NCI-H1694 treated with DMSO at 0.1 percent for 48 hours (cell line): ENCODE measurements around the gene MESP2.
A peak's percentile ranks its signal among the peaks of the same experiment; 100 is the strongest.

Experiments
- DNase-seq: peaks from one replicate; lab custom pipeline; 2025; lab: John Stamatoyannopoulos, UW

Gene MESP2, protein sequence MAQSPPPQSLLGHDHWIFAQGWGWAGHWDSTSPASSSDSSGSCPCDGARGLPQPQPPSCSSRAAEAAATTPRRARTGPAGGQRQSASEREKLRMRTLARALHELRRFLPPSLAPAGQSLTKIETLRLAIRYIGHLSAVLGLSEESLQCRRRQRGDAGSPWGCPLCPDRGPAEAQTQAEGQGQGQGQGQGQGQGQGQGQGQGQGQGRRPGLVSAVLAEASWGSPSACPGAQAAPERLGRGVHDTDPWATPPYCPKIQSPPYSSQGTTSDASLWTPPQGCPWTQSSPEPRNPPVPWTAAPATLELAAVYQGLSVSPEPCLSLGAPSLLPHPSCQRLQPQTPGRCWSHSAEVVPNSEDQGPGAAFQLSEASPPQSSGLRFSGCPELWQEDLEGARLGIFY

DNA sequence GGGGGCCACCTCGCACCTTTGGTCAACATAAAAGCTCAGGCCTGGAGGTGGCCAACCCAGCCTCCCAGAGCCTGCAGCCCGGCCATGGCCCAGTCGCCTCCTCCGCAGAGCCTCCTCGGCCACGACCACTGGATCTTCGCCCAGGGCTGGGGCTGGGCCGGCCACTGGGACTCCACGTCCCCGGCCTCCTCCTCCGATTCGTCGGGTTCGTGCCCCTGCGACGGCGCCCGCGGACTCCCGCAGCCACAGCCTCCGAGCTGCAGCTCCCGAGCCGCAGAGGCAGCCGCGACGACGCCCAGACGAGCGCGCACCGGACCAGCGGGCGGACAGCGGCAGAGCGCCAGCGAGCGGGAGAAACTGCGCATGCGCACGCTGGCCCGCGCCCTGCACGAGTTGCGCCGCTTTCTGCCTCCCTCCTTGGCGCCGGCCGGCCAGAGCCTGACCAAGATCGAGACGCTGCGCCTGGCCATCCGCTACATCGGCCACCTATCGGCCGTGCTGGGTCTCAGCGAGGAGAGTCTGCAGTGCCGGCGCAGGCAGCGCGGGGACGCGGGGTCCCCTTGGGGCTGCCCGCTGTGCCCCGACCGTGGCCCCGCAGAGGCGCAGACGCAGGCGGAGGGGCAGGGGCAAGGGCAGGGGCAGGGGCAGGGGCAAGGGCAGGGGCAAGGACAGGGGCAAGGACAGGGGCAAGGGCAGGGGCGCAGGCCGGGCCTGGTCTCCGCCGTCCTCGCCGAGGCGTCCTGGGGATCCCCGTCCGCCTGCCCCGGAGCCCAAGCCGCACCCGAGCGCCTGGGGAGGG is at the start of gene MESP2:
Gene MESP2 (plus strand): TSS at position 59 of the 799 bp plus-strand sequence. CDS start 26 bp downstream, at position 85.
- no peak for DNase-seq

DNA sequence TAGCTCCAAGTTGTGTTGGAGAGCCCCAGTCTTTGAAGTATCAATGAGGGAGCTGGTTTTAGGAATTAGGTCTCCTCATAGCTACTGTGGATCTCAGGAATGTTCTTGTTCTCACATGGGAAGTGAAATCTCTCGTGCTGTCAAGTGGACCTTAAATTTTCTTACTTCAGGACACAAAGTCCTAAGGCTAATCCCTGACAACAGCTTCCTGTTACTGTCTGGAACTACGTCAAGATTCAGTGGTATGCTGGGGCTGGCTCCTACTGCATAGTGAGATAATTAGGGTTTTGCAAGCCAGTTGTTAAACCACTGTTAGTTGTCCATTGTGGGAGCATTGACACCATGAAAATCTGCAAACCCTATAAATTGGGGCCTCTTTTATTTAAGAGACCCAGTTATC is 47.9 kb upstream of the MESP2 start:
- no peak for DNase-seq

- DNase-seq = no peak
These were observed 44.9 kb upstream of the MESP2 start for GRCh38 chr15:89731275-89731674.

GRCh38 chr15:89732451-89733172 is 43.5 kb upstream of the MESP2 start:
- DNase-seq = no peak

DNA sequence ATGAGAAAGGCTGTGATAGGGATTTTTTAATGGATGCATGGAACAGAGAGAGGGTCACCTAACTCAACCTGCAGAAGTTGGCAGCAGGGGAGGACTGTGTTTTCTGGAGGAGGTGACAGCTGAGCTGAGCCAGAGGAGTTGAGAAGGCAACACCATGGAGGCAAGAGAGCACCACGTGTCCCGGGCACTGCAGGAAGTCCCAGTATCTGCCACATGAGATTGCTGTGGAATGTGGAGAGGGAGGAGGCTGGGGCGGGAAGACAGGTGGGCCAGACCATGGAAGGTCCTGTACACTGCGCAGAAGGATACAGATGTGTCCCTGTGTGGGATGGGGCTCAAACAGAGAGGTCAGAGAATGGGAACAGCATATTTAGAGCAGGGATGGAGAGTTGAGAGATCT is 40.4 kb upstream of the MESP2 start:
- DNase-seq = no peak

DNA sequence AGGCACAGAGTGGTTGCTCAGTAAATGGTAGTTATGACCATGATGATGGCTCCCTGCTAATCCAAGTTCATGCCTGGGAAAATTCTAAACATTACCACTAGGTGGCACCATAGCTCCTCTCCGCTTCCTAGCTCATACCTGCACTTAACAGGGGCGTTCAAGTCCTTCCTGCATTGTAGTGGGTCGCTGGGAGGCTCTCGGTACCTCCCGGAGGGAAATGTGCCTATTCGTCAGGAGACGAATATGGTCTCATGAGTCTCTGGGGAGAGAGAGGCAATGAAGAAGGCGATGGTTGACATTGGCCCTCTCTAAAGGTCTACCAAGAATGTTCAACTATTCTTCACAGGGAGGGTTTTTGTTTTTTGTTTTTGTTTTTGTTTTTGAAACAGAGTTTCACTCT is 36.0 kb upstream of the MESP2 start:
- peak; percentile 63 for DNase-seq

DNA sequence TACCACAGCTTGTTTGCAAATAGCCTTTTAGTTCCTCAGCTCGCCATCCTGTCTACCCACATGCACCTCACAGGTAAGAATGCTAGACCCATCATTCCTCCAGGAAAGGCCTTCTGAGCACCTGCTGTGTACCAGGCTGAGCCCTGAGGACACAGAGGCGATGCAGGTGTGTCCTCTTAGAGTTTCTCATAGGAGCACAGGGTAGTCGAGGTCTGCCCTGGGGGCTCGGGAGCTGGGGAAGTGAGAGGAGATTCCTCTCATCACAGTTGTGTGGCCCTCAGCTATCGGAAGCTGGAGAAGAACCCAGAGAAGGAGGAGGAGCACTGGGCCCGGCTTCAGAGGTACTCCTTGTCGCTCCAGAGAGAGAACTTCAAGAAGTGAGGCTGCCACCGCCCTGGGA is 33.1 kb upstream of the MESP2 start:
- no peak for DNase-seq

DNA sequence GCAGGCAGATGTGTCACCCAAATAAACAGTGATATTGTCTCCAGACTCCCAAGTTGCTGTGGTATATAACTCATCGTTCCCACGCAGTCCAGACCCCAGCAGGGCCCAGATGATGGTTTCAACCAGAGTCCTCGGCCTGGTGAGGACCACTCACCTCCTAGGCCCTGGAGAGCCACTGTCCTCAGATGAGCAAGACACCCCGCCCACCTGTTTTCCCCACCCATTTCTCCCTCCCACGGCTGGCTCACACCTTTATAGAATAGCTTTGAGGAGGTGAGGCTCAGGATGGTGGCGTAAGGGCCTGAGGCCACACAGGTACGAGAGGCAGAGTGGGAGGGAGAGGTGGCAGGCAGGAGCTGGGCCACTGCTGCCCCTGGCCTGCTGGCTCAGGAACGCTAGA is 32.5 kb upstream of the MESP2 start:
- DNase-seq = no peak

DNA sequence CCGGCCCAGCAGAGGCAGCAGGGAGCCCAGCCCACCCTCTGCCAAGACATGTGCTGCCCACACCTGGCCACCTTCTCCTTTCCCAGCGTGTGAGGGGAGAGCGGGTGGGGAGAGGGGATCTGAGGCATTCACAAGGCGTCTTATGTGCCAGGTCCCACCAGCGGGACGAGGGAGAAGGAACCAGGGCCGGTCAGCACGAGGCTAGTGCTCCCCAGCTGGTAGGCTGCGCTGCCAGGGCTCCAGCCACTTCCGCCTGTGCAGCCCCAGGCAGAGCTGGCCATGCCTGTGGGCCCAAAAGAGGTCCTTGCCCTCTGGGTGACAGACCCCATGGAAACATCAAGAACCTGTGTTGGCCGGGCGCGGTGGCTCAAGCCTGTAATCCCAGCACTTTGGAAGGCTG is 31.0 kb upstream of the MESP2 start:
- no peak for DNase-seq

DNA sequence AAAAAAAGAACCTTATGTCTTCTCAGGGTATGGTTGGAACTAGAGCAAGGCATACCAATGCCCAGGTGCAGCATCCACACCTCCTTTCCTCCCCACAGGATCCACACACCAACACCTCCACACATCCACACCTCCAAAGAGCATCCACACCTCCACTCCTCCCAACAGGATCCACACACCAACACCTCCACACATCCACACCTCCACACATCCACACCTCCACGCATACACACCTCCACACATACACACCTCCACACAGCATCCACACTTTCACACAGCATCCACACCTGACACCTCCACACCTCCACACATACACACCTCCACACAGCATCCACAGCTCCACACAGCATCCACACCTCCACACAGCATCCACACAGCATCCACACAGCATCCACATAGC is 30.4 kb upstream of the MESP2 start:
- DNase-seq = no peak

DNA sequence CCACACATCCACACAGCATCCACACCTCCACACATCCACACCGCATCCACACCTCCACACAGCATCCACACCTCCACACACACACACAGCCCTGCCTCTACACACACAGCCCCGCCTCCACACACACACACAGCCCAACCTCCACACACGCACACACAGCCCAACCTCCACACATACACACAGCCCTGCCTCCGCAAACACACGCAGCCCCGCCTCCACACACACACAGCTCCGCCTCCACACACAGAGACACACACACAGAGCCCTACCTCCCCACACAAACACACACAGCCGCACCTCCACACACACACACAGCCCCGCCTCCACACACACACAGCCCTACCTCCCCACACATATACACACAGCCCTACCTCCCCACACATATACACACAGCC is 29.7 kb upstream of the MESP2 start:
- no peak for DNase-seq

DNA sequence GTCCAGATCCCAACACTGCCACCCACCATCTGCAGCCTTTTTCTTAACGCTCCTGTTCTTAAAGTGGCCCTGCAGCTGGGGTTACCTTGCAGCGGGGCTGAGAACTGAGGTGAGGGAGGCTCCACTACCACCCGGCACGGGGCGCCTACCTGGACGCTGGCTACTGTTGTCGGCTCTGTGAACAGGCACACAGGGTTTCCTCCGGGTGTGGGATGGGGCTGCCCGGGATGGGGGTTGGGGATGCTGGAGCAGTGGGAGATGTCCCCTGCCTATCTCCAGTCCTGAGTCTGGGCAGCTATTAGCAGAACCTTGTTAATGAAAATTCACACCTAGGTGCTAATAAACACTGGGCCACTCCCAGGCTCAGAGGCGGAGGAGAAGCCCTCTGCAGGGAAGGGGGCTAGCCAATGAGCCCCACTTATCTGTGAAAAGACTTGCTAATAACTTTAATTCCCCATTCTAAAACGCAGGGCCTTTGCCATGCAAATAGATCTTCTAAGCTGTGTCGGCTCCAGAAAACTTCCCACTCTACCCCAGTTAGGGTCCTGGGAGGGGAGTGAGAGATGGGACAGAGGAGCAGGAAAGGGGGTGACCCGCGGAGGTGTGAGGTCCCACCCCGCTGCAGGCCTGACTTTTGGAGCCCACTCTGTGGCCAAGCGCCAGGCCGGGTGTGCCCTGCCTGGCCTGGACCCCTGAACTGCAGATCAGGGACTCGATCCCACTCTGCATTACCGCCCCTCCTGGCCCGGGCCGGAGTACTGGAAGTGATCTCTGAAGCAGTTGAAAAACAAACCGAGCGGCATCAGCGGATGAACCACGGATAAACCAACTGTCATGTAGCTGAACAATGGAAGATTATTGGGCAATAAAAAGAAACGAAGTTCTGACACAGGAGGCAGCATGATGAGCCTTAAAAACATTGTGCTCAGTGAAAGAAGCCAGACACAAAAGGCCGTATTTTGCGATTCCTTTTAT is 28.1 kb upstream of the MESP2 start:
- no peak for DNase-seq

- no peak for DNase-seq
These were observed 27.1 kb upstream of the MESP2 start for GRCh38 chr15:89749054-89749453.

- DNase-seq = no peak
These were observed 26.6 kb upstream of the MESP2 start for GRCh38 chr15:89749526-89749925.

GRCh38 chr15:89749951-89750559 is 26.1 kb upstream of the MESP2 start:
- peak; percentile 1 for DNase-seq

- peak; percentile 62 for DNase-seq
These were observed 25.3 kb upstream of the MESP2 start, which contains the start of gene MESP1 for GRCh38 chr15:89750560-89751542. Gene MESP1, minus strand, starts transcription at chr15:89751249. Its CDS starts 18 bp downstream, at chr15:89751231.

- DNase-seq = no peak
These were observed 24.4 kb upstream of the MESP2 start for GRCh38 chr15:89751748-89752147.

DNA sequence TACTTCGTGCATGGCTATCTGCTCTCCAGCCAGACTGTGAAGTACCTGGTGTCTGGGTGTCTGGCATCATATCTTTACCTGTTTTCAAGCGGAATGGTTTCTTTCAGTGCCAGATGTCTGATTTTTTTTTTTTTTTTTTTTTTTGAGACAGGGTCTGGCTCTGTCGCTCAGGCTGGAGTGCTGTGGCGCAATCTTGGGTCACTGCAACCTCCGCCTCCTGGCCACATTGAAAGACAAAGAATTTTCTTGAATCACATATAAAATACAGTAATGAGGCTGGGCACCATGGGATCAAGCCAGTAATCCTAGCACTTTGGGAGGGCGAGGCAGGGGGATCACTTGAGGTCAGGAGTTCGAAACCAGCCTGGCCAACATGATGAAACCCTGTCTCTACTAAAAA is 22.3 kb upstream of the MESP2 start:
- DNase-seq = no peak

GRCh38 chr15:89754361-89755154 is 21.6 kb upstream of the MESP2 start:
- DNase-seq = no peak
